Mucosa of descending colon (tissue), 3 donors: ENCODE results near the gene PLEKHH3. TPM values are rescaled to one million over a fixed set of nuclear protein-coding genes. Genes with fewer than 3 reads are reported as not detected.
"Not testable (repeated sequence)": the region's sequence is repeated elsewhere in the genome, so short reads cannot be mapped to it uniquely, and the experiment has no call there.

ENCODE experiments used
- ATAC-seq: fragments of 200-7000 bp; cut with Tn5 transposase; one replicate; pipeline ENCODE4 v1.9.1; 2020; ENCODE audit warnings: mild to moderate bottlenecking, moderate library complexity
- DNase-seq, 3 donors: peaks; one replicate each; pipeline ENCODE4 v3.0.0-alpha.2; 2020
- H3K36me3 ChIP-seq: fragments of 200-600 bp; one replicate; pipeline ENCODE4 v1.8.0; 2021; ENCODE audit warnings: low read depth, mild to moderate bottlenecking
- H3K4me1 ChIP-seq: fragments of 200-600 bp; one replicate; pipeline ENCODE4 v1.8.0; 2021; ENCODE audit warnings: low read depth, mild to moderate bottlenecking
- H3K4me3 ChIP-seq: fragments of 200-600 bp; one replicate; pipeline ENCODE4 v1.8.0; 2021; ENCODE audit warnings: mild to moderate bottlenecking
- H3K9me3 ChIP-seq: fragments of 200-600 bp; one replicate; pipeline ENCODE4 v1.8.0; 2021; ENCODE audit warnings: mild to moderate bottlenecking
- CTCF ChIP-seq: fragments of 200-600 bp; IDR thresholded peaks from one replicate; pipeline ENCODE4 v1.8.0; 2022; ENCODE audit warnings: antibody characterized with exemption, mild to moderate bottlenecking
- intact Hi-C, 2 donors: fragments of 100-400 bp; cut with DNase I in 1 of 2; cut with micrococcal nuclease in 1 of 2; formaldehyde crosslinking; loops; one replicate each; pipeline versions ENCODE4 v1.11.0 to v1.11.1; 2022; cut with DNase I, micrococcal nuclease
- total RNA-seq, 3 donors: library from RNA; stranded (reverse); fragmentation: NEBNext Ultra II Directional in 2 of 3; extraction: Animal tissue kit (Norgen Biotek cat#: 25700) in 2 of 3; gene quantifications; one replicate each; pipeline versions ENCODE4 v1.2.1 to v1.2.4, GENCODE V29; 2021 to 2023
- donor health status: DM: no; HTN: no; CAD: no; lungs with moderate emphysema.
- donor health status: DM: no; HTN: no; CAD: no.
- donor health status: DM: no; HTN: yes; CAD: no.

Gene PLEKHH3
- total RNA-seq, 3 donors from 2014 or later = 4.3 to 27.5 (median 10.4) TPM

- no peak for DNase-seq
- intact Hi-C loops = no loop called here
- Histone ChIP-seq H3K4me3 (no peak overlapping the region), H3K4me1 (peaks cover 2% of the 10 kb centered on the region), H3K36me3 (no peaks in the 10 kb centered on the region), H3K9me3 (no peaks in the 10 kb centered on the region)
- ATAC-seq = peak; percentile 80
- TF ChIP-seq CTCF = no peak
These were observed 16.0 kb downstream of the PLEKHH3 start for GRCh38 chr17:42660692-42661345.

- H3K4me3 ChIP-seq, DNase-seq, H3K4me1 ChIP-seq, H3K9me3 ChIP-seq, intact Hi-C loops, H3K36me3 ChIP-seq: not testable (repeated sequence)
- peak; percentile 34 for ATAC-seq
These were observed 16.9 kb downstream of the PLEKHH3 start for GRCh38 chr17:42659932-42660274.

- Histone ChIP-seq H3K4me1 (peaks cover 2% of the 10 kb centered on the region), H3K4me3 (peak within 1 kb of the TSS; percentile 35), H3K36me3 (no peaks in the 10 kb centered on the region), H3K9me3 (no peaks in the 10 kb centered on the region)
- DNase-seq (peak; percentile 76 to 88 (median 86)), ATAC-seq (peak; percentile 82)
- intact Hi-C loops = no loop called here
- TF ChIP-seq CTCF = no peak
These were observed 17.5 kb downstream of the PLEKHH3 start, which contains the start of gene TUBG2 for GRCh38 chr17:42659079-42659931. Gene TUBG2 (plus strand): TSS chr17:42659284. CDS start chr17:42659504, 220 bp downstream.

GRCh38 chr17:42657824-42658588 lies 18.8 kb downstream of the PLEKHH3 start:
- Histone ChIP-seq H3K4me1 (peaks cover 4% of the 10 kb centered on the region), H3K4me3 (no peak overlapping the region), H3K36me3 (no peaks in the 10 kb centered on the region), H3K9me3 (no peaks in the 10 kb centered on the region)
- intact Hi-C loops = no loop called here
- ATAC-seq (no peak), DNase-seq (no peak)
- TF ChIP-seq CTCF = no peak

- intact Hi-C loops = no loop called here
These were observed 21.3 kb downstream of the PLEKHH3 start for GRCh38 chr17:42655528-42655927.

More at GRCh38 chr17:42655528-42655927, 21.3 kb downstream of the PLEKHH3 start:
- Histone ChIP-seq H3K4me1 (peaks cover 4% of the 10 kb centered on the region), H3K36me3 (no peaks in the 10 kb centered on the region), H3K9me3 (no peaks in the 10 kb centered on the region), H3K4me3 (no peak overlapping the region)
- no peak for TF ChIP-seq CTCF
- no peak for DNase-seq
- ATAC-seq = no peak
